NCI-H524 (cell line): ENCODE results near the gene PDZK1IP1.

ENCODE experiments used
- DNase-seq, 2 experiments: peaks; one replicate each; lab custom pipeline; 2025; lab: John Stamatoyannopoulos, UW

The PDZK1IP1 gene

DNA sequence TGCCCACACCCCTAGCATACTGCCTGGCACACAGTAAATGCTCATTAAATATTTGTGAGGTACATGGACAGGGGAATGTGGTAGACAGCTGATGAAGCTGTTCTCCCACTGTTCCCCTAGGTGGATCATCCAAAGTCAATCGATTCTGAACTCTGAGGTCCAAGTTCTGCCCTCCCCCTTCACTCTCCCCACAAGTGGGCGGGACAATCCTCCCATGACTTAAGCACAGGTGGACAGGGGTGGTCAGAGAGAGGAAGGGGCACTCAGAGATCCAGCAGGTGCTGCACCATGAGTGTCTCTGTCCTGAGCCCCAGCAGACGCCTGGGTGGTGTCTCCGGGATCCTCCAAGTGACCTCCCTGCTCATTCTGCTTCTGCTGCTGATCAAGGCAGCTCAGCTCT is 52.6 kb downstream of the PDZK1IP1 start, which contains the start of gene CYP4A22:
Gene CYP4A22, plus strand, starts transcription at position 244 of the 400 bp plus-strand sequence. Its CDS starts 45 bp downstream, at position 289.
- no peak for DNase-seq
